Measurements from ENCODE around the gene CEP350.
"Not testable (repeated sequence)": the region's sequence is repeated elsewhere in the genome, so short reads cannot be mapped to it uniquely, and the experiment has no call there.

Gene CEP350

DNA sequence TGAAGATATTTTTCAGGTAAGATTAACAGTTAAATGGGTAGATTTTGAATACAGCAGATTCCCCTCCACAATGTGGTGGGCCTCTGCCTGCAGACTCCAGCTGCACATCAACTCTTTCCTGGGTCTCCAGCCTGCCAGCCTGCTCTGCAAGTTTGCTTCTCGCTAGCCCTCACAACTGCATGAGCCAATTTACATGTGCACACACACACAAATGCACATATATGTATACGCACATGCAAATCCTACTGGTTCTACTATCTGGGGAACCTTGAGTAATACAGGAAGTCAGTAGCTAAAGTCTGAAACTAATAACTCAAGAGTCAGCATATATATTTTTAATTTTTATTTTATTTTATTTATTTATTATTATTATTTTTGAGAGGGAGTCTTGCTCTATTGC, 165.2 kb downstream of the CEP350 start:
- no peak for DNase-seq (ENCODE audit: low read depth in 2 of 2)

GRCh38 chr1:180123463-180123936, 168.9 kb downstream of the CEP350 start:
- no peak for DNase-seq (ENCODE audit: low read depth in 2 of 2)

DNA sequence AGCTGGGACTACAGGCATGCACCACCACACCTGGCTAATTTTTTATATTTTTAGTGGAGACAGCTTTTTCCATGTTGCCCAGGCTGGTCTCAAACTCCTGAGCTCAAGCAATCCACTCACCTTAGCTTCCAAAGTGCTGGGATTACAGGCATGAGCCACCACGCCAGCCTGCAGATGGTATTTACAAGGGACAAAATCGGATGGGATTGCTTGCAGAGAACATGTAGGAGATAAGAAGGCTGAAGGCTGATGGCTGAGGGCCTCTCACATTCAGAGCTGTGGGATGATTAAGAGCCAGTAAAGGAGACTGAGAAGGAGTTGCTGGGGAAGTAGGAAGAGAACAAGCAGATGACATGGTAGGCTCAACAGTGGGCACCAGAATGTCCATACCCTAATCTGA, 176.0 kb downstream of the CEP350 start:
- DNase-seq (ENCODE audit: low read depth in 2 of 2): no peak

GRCh38 chr1:180131510-180131909, 176.9 kb downstream of the CEP350 start:
- no peak for DNase-seq (ENCODE audit: low read depth in 2 of 2)

DNA sequence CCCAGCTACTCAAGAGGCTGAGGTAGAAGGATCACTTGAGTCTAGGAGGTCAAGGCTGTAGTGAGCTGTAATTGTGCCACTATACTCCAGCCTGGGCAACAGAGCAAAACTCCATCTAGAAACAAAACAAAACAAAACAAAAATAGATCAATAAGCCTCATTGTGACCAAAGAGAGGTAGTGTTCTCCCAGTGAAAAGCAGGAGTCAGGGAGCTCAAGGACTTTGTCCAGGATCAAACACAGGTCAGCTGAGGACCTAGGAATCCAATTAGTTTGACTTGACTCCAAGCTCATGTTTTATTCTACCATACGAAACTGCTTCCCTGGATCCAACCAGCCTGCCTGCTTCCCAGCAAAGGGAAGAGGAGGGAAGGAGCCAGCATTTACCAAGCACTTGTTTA, 178.6 kb downstream of the CEP350 start:
- DNase-seq (ENCODE audit: low read depth in 2 of 2): no peak

DNA sequence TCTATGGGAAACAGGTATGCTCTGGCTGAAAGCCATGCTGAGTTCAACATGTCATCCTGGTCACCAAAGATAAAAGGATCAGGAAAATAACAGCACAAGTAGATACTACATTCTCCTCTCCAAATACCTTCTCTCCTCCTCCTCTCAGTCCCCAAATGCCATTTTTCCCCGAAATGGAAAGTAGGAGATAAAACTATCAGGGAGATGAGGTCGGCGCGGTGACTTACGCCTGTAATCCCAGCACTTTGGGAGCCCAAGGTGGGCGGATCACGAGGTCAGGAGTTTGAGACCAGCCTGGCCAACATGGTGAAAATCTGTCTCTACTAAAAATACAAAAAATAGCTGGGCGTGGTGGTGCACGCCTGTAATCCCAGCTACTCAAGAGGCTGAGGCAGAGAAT, 179.1 kb downstream of the CEP350 start:
- DNase-seq (ENCODE audit: low read depth in 2 of 2): not testable (repeated sequence)

DNA sequence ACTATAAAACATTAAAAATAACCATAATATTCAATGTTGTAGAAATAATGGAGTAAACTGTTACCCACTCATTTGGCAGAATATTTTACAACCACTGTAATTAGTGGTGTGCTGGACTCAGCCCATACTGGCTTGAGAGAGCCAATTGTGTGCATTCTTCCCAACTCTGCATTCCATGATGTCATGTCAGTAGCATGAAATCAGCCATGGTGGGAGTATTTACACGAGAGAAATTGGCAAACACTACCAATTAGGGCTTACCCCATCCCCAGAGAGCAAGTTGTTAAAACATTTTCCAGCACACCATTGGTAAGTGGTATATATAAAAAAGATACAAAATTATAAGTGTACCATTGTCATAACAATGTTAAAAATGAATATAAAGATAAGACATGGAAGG, 180.9 kb downstream of the CEP350 start:
- DNase-seq (ENCODE audit: low read depth in 2 of 2): no peak

DNA sequence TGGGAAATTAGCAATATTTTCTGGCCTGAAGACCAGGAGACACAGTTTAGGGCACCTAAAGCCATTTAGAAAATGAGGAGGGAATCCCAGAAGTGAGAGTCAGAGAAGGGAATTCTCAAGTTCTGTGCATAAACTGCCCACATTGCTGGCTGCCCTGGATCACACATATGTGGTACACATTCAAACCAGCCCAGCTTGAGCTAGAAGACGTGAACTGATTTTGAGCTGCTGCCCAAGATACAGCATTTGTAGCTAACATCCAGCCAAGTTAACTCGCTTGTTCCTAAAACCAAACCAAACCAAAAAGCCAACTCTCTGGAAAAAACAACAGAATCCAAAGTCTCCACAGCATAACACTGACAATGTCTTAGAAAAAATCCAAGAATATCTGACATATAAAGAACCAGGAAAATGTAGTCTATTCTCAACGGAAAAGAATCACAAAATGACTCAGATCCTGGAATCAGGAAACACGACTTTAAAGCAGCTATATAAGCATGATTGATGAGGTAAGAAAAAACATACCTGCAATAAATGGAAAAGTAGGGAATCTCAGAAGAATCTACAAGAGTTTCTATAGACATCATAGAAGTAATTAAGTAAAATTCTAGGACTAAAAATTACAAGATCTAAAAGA, 181.8 kb downstream of the CEP350 start:
- no peak for DNase-seq (ENCODE audit: low read depth in 2 of 2)

- DNase-seq (ENCODE audit: low read depth in 2 of 2): no peak
Measured at GRCh38 chr1:180136968-180137356, 182.4 kb downstream of the CEP350 start.

- DNase-seq (ENCODE audit: low read depth in 2 of 2): no peak
Measured at GRCh38 chr1:180137776-180138175, 183.2 kb downstream of the CEP350 start.

GRCh38 chr1:180141381-180141934, 186.8 kb downstream of the CEP350 start:
- no peak for DNase-seq (ENCODE audit: low read depth in 2 of 2)

DNA sequence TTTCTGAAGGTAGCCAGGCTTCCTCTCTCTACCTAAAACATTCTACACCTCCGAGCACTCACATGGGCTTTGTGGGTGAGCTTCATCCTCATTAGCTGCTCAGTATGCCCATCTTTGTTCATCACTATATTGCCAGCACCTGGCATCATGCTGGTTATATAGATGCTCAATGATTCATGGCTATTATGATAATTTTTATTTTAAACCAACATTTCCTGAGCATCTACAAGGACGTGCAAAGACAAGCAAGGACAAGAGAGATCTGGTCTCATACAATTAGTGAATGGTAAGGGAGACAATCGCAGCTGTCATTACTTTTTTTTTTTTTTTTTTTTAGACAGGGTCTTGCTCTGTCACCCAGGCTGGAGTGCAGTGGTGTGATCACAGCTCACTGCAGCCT, 188.7 kb downstream of the CEP350 start:
- DNase-seq (ENCODE audit: low read depth in 2 of 2): no peak

- DNase-seq (ENCODE audit: low read depth in 2 of 2): no peak
Measured at GRCh38 chr1:180144659-180145357, 190.2 kb downstream of the CEP350 start.

GRCh38 chr1:180145446-180145845, 190.8 kb downstream of the CEP350 start:
- DNase-seq (ENCODE audit: low read depth in 2 of 2): no peak

GRCh38 chr1:180150982-180151381, 196.4 kb downstream of the CEP350 start:
- no peak for DNase-seq (ENCODE audit: low read depth in 2 of 2)

- no peak for DNase-seq (ENCODE audit: low read depth in 2 of 2)
Measured at GRCh38 chr1:180151508-180151907, 196.9 kb downstream of the CEP350 start.

GRCh38 chr1:180152588-180152987, 198.0 kb downstream of the CEP350 start:
- no peak for DNase-seq (ENCODE audit: low read depth in 2 of 2)

GRCh38 chr1:180153032-180153431, 198.4 kb downstream of the CEP350 start:
- DNase-seq (ENCODE audit: low read depth in 2 of 2): no peak

GRCh38 chr1:180154003-180154324, 199.4 kb downstream of the CEP350 start:
- no peak for DNase-seq (ENCODE audit: low read depth in 2 of 2)

GRCh38 chr1:180154325-180155181, 199.9 kb downstream of the CEP350 start, which contains the start of gene QSOX1:
Gene QSOX1, plus strand, starts transcription at chr1:180154869. Its CDS starts 39 bp downstream, at chr1:180154908.
- DNase-seq (ENCODE audit: low read depth in 2 of 2): peak; percentile 71 to 77

GRCh38 chr1:180155182-180155682, 200.6 kb downstream of the CEP350 start:
- DNase-seq (ENCODE audit: low read depth in 2 of 2): no peak

- DNase-seq (ENCODE audit: low read depth in 2 of 2): no peak
Measured at GRCh38 chr1:180156201-180156600, 201.6 kb downstream of the CEP350 start.

Measured in stimulated activated CD4-positive, alpha-beta T cell treated with anti-CD3 and anti-CD28 coated beads, Interleukin-1b, Interleukin-23, amount 100 ng/mL, for 1 hour (primary cell).